RKO (cell line): Measurements from ENCODE around the gene ATP10D.
A peak's percentile ranks its signal among the peaks of the same experiment; 100 is the strongest.
"Not testable (repeated sequence)": the region's sequence is repeated elsewhere in the genome, so short reads cannot be mapped to it uniquely, and the experiment has no call there.

ENCODE experiments used
- DNase-seq: peaks from one replicate; pipeline ENCODE4 v3.0.0-alpha.2; 2016; ENCODE audit warnings: low spot score

Gene ATP10D

DNA sequence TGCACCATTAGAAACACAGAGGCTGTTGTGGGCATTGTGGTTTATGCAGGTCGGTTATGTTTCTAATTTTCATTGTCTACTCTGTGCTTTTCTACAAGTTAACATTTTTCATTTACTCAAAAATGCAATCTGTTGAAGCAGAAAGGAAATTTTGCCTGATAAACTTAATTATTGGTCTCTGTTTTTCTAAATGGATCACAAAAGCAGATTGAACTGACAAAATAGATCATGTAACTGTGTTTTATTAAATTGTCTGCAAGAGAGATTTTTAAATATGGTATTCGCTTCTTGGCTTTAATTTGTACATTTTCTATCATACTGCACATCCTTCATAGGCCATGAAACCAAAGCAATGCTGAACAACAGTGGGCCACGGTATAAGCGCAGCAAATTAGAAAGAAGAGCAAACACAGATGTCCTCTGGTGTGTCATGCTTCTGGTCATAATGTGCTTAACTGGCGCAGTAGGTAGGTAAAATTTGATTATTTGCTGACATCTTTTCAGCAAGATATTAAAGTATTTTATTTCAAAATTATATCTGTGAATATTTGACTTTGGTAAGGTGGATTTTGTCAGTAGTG lies 50.6 kb downstream of the ATP10D start:
- no peak for DNase-seq

DNA sequence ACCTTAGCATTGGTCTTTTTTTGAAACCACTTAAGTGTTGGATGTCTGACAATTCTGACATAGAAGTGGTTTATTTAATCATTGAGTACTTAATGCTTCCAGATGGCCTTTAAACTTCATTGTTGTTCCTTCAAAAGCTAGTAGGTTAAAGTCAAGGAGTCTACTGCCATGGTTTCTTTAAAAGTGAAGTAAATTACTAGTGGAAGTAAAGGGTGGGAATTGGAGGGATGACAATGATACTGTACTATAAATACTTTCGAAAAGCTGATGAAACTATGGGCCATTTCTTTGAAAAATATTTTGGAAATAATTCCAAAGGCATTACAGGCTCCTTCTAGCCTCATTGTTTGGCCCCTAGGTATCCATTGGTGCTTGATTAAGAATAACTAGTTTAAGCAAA lies 51.9 kb downstream of the ATP10D start:
- no peak for DNase-seq

DNA sequence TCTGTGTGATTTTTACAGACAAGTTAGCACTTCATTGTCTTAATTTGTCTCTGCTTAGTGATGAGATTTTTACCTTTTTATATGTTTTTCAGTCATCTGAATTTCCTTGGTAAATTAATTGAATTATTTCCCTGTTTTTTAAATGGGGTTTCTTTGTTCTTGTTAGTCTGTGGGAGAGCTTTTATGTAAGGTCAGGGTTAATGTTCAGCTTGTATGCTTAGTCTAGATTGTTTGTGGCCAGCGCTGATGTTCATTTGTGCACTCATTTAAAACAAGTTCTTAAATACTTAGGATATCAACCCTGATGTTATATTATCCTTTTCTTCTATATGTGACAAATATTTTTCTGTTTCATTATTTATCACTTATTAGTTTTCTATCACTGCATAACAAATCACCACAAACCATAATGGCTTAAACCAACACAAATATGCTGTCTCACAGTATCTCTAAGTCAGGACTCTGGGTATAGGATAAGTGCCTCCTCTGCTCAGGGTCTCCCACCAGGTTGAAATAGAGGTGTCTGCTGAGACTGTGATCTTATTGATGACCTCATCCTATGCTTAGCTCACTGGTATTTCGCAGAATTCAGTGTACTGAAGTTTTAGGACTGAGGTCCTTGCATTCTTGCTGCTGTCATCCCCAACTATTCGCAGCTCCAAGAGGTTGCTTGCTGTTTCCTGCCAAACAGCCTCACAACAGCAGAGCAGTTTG lies 53.2 kb downstream of the ATP10D start:
- no peak for DNase-seq

DNA sequence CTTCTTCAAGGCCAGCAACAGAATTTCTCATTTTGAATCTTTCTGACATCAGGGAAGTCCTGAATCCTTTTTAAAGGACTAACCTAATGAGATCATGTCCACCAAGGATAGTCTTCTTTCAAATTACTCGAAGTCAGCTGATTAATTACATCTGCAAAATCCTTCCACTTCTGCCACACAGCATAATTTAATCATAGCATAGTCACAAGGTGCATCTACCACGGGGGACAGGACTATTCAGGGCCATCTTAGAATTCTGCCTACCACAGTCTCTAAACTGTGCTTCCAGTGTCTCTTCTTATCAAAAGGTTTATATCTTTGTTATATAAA lies 53.7 kb downstream of the ATP10D start:
- no peak for DNase-seq

DNA sequence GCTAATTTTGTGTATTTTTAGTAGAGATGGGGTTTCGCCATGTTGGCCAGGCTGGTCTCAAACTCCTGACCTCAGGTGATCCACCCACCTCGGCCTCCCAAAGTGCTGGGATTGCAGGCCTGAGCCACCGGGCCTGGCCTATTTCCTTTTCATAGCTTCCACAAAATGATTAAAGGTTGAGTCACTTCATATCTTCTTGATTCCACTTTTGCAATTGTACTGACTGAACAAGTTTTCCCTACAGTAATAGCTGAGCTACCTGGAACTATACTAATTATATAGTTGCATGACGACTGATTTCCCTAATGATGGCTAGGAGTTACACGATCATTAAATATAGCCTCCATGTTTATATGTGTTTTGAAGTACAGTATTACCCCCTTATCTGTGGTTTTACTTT lies 57.6 kb downstream of the ATP10D start:
- not testable (repeated sequence) for DNase-seq

DNA sequence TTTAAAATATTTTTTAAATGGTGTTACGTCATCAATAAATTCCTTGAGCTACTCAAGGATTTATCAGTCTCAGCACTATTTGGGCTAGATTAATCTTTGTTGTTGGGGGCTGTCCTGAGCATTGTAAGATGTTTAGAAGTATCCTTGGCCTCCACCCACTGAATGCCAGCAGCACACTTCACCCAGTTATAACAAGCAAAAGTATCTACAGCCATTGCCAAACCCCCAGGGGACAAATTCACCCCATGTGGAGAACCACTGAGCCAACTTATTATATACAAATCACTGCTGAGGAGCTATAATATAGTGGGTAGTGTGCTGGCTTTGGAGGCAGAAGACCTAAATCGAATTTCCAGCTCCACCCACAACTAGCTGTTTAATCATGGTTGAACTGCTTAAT lies 58.3 kb downstream of the ATP10D start:
- DNase-seq: no peak

DNA sequence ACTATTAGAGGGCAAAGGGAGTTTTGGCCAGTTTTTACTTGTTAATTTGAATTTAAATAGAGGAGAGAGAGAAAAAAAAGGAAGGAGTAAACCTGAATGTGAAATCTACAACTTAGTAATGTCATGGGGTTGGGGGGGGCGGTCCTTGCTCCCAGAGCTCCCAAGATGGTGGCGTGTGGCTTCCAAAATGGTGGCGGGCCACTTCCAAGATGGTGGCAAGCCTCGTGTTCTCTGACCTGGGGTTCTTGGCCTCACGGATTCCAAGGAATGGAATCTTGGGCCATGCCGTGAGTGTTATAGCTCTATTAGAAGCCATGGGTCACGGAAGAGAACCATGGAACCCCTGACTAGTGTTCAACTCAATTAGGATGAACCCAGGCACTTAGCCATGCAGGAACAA lies 65.3 kb downstream of the ATP10D start:
- DNase-seq: not testable (repeated sequence)

DNA sequence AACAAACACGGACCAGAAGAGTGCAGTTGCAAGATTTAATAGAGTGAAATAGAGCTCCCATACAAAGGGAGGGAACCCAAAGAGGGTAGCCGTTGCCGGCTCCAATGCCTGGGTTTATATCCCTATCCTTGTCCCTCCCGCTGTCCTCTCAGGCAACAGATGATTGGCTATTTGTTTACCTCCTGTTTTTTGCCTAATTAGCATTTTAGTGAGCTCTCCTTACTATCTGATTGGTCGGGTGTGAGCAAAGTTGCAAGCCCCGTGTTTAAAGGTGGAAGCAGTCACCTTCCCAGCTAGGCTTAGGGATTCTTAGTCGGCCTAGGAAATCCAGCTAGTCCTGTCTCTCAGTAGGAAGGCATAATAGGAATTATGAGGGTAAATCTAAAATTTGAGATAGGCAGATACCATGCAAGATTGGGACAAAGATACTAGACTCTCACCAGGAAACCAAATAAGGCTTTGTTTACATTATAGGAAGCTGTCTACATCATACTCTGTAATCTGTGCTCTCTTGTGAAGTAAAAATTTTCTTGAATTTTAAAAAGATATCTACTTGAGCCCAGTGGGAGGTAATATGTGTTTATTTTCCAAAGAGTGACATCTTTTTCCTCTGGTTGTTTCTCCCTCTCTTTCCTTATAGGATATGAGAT lies 65.9 kb downstream of the ATP10D start:
- no peak for DNase-seq

DNA sequence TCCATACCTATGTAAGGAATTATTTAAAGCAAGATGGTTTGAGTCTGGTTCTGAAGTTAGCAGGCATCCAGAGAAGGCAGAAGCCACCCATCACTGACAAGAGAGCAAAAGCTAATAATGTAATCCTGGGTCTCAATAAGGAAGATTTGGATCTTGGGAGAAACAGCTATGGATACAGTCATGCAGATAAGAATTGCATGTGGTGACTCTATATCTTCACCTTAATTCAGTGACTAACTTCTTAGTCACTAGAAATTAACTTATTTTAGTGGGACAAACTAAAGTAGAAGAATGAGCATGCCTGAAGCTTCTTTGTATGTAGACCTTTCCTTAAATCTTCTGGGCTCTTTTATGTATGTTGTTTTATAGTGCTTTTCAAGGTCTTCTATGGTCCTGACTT lies 66.6 kb downstream of the ATP10D start:
- peak; percentile 38 for DNase-seq

DNA sequence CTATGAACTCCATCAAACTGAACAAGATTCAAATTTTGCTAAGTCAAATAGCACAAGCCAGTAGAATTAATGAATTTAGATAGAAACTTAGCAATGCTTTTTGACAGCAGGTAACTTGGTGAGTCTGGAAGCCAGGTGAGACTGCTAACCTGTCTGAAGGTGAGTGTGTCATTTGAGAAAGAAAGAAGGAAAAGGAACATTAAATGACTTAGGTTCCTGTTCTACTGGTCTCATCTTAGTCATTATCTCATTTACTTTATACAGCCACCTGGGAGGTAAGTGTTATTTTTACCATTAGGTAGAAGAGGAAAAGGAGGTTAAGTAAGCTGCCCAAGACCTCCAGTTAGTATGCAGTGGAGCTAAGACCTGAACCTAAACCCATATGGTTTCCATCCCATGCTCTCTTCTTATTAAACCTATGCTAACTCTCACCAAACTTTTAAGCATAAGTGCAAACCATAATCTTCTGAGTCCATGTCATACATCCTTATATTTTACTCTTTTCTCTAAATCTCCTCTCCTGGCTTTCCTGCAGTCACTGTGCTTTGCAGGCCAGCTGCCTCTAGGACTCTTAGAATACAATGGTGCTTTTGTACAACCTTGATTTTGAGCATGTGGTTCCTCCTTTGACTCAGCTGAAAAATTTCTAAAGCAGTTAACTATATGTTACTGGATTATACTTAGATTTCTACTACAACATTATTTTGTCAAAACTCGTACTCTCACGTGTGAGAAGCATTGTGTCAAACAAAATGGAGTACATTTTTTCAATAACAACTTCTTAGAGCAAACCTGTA lies 68.5 kb downstream of the ATP10D start:
- DNase-seq: no peak

DNA sequence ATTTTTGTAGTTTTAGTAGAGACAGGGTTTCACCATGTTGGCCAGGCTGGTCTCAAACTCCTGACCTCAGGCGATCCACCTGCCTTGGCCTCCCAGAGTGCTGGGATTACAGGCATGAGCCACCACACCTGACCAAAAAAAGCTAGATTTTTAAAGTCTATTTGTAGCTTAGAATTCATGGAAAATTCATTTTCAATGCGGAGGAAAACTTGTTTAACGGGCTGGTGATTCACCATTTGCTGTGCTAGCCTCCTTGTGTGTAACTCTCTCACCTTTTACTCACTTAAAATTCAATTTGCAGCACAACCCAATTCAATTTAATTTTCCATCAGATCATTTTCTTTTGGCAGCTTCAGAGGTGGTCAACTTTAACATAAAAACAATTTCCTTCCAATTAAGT lies 70.8 kb downstream of the ATP10D start:
- not testable (repeated sequence) for DNase-seq

DNA sequence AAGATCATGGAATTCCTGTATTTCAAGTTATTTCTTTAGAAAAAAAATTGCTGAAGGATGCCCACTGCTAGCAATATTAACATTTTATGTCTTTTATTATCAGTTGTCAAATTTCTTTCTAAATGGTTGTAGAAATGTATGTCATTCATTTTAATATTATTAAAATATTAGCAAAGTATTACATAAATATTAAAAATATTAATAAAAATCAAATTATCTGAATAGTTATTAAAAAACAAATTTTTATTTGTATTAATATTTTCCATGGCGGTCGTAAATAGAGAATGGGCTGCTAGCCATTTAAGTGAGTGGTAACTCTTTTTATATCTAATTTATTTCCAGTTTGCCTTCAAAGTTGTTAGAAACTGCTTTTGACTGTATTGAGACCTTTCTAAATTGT lies 72.2 kb downstream of the ATP10D start:
- DNase-seq: no peak

DNA sequence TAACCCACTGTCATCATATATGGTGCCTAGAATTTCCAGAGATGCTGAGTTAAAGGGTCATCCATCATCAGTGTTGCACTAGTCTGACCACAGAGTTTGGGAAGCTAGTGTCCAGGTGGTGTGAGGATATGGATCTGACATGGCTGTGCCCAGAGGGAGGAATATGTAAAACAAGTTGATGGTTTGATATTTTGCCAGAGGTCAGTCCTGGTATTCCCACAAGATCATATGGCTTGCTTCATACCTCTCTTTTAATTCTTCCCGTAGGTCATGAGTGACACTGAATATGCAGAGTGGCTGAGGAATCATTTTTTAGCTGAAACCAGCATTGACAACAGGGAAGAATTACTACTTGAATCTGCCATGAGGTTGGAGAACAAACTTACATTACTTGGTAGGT lies 75.6 kb downstream of the ATP10D start:
- DNase-seq: no peak

DNA sequence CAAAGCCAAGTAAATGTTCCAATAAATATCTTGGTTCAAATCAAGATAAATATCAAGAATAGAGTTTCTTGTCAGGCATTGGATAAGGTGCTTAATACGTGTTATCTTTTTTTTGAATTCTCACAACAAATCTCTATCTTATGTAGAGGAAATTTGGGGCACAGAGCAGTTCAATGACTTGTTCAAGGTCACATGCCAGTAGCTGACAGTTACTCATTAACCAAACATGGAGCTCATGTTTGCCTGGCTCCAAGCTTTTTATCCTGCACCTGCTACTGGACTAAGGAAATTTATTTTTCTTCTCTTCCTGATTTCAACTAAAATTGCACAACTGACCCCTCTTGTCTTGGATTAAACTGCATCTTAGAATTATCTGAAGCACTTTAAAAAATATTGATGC lies 76.3 kb downstream of the ATP10D start:
- DNase-seq: no peak

DNA sequence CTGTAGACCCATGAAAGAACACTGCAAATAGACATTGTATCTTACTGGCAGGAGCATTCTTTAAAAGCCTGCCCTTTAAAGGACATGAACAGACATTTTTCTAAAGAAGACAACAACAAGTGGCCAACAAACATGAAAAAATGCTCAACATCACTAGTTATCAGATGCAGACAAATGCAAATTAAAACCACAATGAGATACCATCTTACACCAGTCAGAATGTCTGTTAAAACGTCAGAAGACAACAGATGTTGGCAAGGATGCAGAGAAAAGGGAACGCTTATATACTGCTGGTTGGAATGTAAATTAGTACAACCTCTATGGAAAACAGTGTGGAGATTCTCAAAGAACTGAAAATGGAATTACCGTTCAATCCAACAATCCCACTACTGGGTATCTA lies 77.2 kb downstream of the ATP10D start:
- no peak for DNase-seq

DNA sequence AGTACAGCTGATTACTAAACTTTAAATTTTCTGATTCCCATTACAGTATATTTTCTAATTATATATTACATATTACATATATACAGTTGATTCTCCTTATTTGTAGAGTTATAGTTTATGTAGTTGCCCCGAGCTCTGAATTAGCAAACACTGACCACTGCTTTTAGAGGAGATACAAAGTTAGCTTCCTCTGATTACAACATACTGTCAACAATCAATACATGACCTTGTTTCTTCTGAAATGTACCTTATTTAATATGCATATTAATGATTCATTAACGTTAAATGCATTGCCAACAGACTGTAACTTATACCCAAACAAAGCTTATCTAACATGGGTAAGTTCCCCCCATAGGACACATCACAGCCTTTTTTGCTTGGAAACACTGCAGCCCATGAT lies 81.5 kb downstream of the ATP10D start:
- no peak for DNase-seq

DNA sequence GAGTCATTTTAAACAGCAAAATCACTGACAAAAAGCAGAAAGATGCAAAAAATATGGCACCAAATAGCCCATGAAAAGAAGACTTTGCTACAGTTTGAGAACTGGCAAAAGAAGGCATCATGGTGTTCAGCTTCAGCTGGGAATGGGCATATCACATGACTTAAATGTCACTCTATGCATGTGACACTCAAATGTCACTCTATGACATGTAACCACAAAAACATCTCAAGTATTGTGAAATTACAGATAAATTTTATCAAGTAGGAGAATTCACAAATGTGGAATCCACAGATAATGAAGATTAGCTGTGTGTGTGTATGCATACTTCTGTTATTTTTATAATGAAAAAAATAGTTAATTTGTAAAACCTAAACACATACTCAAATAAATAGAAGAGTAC lies 81.9 kb downstream of the ATP10D start:
- DNase-seq: no peak

DNA sequence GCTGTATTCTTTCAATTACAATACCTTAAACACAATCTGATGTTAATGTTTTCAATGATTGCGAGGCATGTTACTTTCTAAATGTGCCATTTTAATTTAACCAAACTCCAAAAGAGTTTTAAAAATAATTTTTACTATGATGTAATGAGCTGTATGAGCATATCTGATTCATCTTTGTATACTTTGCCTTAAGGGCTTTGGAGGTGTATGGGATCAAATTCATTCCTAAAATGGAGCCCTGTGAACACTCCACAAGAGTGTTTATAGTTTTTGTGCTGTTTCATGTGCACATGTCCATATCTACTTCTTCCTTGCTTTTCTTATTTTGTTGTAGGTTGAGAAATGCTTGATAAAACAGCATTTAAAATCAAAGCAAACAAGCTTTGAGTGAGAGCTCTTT lies 82.4 kb downstream of the ATP10D start:
- no peak for DNase-seq

DNA sequence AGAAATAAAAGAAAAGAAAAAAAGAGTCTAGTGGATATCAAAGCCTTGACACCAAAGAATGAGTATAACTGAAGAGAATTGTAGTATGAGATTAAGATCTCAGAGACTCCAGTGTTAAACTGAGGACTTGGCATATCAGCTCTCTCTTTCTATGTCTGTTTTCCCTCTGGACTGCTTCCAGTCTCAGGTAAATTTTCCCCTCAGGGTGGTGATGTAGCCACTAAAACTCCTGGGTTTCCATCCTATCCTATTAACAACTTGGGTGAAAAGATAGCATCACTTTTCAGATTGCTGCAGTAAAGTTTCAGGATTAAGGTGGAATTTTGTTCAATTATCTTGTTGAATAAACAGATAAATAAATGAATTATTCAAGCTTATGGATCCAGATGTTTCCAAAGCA lies 85.7 kb downstream of the ATP10D start:
- DNase-seq: no peak

DNA sequence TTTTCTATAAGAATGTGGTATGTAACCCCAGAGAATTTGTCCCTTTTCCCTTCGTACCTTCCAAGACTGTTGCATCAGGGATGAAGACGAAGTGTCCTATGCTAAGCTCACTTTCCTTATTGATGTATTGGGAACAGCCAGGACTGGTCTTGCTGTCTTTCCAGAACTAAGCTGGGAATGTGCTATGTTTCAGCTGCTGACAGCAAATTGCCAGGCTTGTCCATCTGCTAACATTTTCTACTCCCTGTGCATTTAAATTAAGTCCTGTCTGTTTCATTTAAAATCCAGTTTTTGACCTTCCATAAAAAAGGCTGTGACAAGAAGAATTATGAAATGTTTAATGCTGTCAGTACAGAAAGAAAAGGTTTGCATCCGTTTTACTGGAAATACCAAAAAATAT lies 87.9 kb downstream of the ATP10D start:
- DNase-seq: no peak

DNA sequence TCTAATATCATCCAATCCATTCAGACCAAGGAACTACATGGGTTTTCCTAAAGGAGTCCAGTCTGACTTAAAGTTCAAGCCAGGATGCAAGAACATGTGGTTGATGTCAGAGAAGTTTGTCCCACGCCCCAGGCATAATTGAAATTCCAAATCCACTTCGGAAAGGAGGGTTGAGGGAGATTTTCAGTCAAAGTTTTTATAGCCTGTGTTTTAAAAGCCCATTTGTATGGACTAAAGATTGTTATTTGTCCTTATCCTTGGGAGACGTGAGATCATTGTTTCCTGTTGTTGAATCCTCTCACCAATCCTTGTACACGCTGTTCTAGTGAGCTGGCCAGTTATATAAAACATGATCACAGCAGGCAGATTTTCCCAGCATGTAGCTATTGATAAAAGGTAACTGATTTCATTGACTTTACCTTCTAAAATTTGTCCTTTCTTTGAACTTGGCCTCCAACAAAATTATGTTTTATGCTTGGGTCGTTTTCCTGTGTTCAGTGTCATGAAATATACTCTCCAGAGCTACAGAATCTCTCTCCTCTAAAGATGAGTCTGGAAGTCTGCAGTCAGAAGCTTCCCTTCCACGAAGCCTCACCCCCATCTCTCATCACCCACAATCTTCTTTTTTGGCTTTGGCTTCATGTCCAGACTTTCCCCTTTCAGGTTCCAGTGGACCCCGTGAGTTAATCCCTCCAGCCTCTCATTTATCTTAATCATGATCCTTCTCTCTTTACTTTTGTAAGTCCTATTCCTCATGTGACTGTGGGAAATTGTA lies 92.9 kb downstream of the ATP10D start:
- DNase-seq: no peak

DNA sequence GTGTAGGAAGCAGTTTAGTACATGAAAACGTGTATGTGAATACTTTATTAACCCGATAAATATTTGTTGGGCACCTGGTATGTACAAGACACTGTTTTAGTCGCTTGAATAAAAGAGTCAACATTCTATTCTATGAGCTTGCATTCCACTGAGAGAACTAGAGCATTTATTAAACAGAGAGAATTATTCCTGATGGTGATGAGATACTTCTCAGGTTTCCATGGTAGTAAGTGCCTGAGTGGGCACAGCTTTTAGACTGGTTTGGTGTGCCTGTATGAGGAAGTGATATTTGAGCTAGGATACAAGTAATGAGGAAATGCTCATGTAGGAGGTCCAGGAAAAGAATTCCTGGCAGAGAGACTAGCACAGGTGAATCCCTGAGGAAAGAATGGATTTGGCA lies 94.2 kb downstream of the ATP10D start:
- no peak for DNase-seq
